H1 (cell line): ENCODE results near the gene TELO2. TPM values are rescaled to one million over a fixed set of nuclear protein-coding genes. Genes with fewer than 3 reads are reported as not detected.

ENCODE experiments used
- CTCF ChIA-PET: fragments of 300-600 bp; sonication (Branson Sonifier 250); formaldehyde crosslinking; loops from one replicate; lab custom pipeline; 2021; ENCODE audit not compliant: partially characterized antibody; lab: Charles Lee
- POLR2A ChIA-PET: fragments of 300-600 bp; sonication (Branson Sonifier 250); formaldehyde crosslinking; loops from one replicate; lab custom pipeline; 2021; ENCODE audit warnings: inconsistent platforms; ENCODE audit not compliant: partially characterized antibody; lab: Charles Lee
- DNase-seq, 2 experiments: peaks; one replicate each; pipeline versions ENCODE4 v3.0.0 to v3.0.0-alpha.2; 2010 to 2022; ENCODE audit warnings: low spot score in 2 of 2, low read depth in 1 of 2, mixed read lengths in 1 of 2
- FAIRE-seq: peaks from 2 replicates; lab custom pipeline; 2011; peaks lifted over from hg19 to GRCh38; lab: Jason Lieb, UNC
- H2AFZ ChIP-seq: 2 replicates; pipeline ENCODE4 v1.8.1; 2012; ENCODE audit warnings: low read length, inconsistent platforms
- H2AK5ac ChIP-seq: 2 replicates; pipeline ENCODE4 v1.6.1; 2013; ENCODE audit warnings: low read depth, low read length
- H2BK120ac ChIP-seq: replicated peaks from 2 replicates; pipeline ENCODE3; 2013; ENCODE audit warnings: low read depth, low read length, inconsistent platforms
- H2BK12ac ChIP-seq: 2 replicates; pipeline ENCODE4 v1.6.1; 2013; ENCODE audit warnings: low read depth, low read length
- H2BK15ac ChIP-seq: 2 replicates; pipeline ENCODE4 v1.6.1; 2013; ENCODE audit warnings: low read length
- H2BK20ac ChIP-seq: 2 replicates; pipeline ENCODE4 v1.6.1; 2013; ENCODE audit warnings: low read length
- H2BK5ac ChIP-seq: 2 replicates; pipeline ENCODE4 v1.6.1; 2013; ENCODE audit warnings: low read depth, low read length
- H3K14ac ChIP-seq: 2 replicates; pipeline ENCODE4 v1.6.1; 2013; ENCODE audit warnings: inconsistent platforms; ENCODE audit not compliant: insufficient read length
- H3K18ac ChIP-seq: 2 replicates; pipeline ENCODE4 v1.6.1; 2013; ENCODE audit warnings: low read length; ENCODE audit errors: extremely low read depth
- H3K23ac ChIP-seq: 2 replicates; pipeline ENCODE4 v1.6.1; 2013; ENCODE audit warnings: inconsistent platforms; ENCODE audit not compliant: insufficient read length
- H3K23me2 ChIP-seq: 2 replicates; pipeline ENCODE4 v1.6.1; 2013; ENCODE audit warnings: low read depth, low read length
- H3K27ac ChIP-seq: 2 replicates; pipeline ENCODE4 v1.6.1; 2011; ENCODE audit warnings: low read depth, low read length, inconsistent platforms
- H3K27me3 ChIP-seq, 4 experiments: replicated peaks in 1 of 4; 1 replicate in 1 of 4; 2 replicates in 3 of 4; pipeline versions ENCODE4 v1.6.1 to v1.8.1; 2011 to 2013; ENCODE audit warnings: low read length in 3 of 4, mild to moderate bottlenecking in 3 of 4, inconsistent platforms in 2 of 4, mixed read lengths in 2 of 4, moderate library complexity in 1 of 4; ENCODE audit not compliant: control insufficient read depth in 3 of 4, insufficient read depth in 3 of 4; ENCODE audit errors: extremely low read depth in 1 of 4
- H3K36me3 ChIP-seq, 4 experiments: 2 replicates each; pipeline versions ENCODE4 v1.6.1 to v1.8.1; 2011 to 2013; ENCODE audit warnings: mild to moderate bottlenecking in 4 of 4, low read length in 3 of 4, moderate library complexity in 2 of 4, control low read depth in 1 of 4, inconsistent platforms in 1 of 4; ENCODE audit not compliant: insufficient read depth in 4 of 4, control insufficient read depth in 2 of 4
- H3K4ac ChIP-seq: replicated peaks from 2 replicates; pipeline ENCODE3; 2013; ENCODE audit warnings: low read length, low read depth, mixed read lengths, inconsistent platforms; ENCODE audit not compliant: insufficient read length
- H3K4me1 ChIP-seq, 4 experiments: replicated peaks in 1 of 4; 1 replicate in 1 of 4; 2 replicates in 3 of 4; pipeline versions ENCODE4 v1.6.1 to v1.8.1; 2011 to 2013; ENCODE audit warnings: low read length in 3 of 4, inconsistent platforms in 2 of 4, mixed read lengths in 1 of 4; ENCODE audit not compliant: insufficient read depth in 4 of 4, control insufficient read depth in 3 of 4
- H3K4me2 ChIP-seq, 2 experiments: 2 replicates each; pipeline versions ENCODE4 v1.6.1 to v1.8.1; 2011 to 2013; ENCODE audit warnings: low read depth in 2 of 2, low read length in 2 of 2, control low read depth in 1 of 2, inconsistent platforms in 1 of 2, mild to moderate bottlenecking in 1 of 2; ENCODE audit not compliant: insufficient read depth in 1 of 2
- H3K4me3 ChIP-seq, 4 experiments: fragments of 200-600, 300-600 bp in 1 of 4; sonication (generic), shearing (Covaris generic), sonication (Bioruptor Twin) in 1 of 4; 2 replicates each; pipeline versions ENCODE4 v1.5.1 to v1.8.1; 2011 to 2016; ENCODE audit warnings: low read length in 4 of 4, low read depth in 3 of 4, control low read depth in 2 of 4, inconsistent platforms in 2 of 4, mild to moderate bottlenecking in 2 of 4, mixed read lengths in 1 of 4, moderate library complexity in 1 of 4; ENCODE audit not compliant: insufficient read depth in 2 of 4; ENCODE audit errors: extremely low read depth in 1 of 4
- H3K56ac ChIP-seq: replicated peaks from 2 replicates; pipeline ENCODE3; 2013; ENCODE audit warnings: low read depth, mild to moderate bottlenecking, mixed read lengths, low read length, inconsistent platforms; ENCODE audit not compliant: insufficient read length
- H3K79me1 ChIP-seq: 2 replicates; pipeline ENCODE4 v1.6.1; 2013; ENCODE audit warnings: low read depth, low read length, control low read depth
- H3K79me2 ChIP-seq, 2 experiments: 2 replicates each; pipeline versions ENCODE4 v1.6.1 to v1.8.1; 2012 to 2013; ENCODE audit warnings: low read length in 2 of 2, mild to moderate bottlenecking in 2 of 2, inconsistent platforms in 1 of 2; ENCODE audit not compliant: insufficient read depth in 2 of 2, control insufficient read depth in 1 of 2
- H3K9ac ChIP-seq, 4 experiments: replicated peaks in 1 of 4; 1 replicate in 1 of 4; 2 replicates in 3 of 4; pipeline versions ENCODE4 v1.6.1 to v1.8.1; 2011 to 2013; ENCODE audit warnings: low read depth in 3 of 4, low read length in 3 of 4, control low read depth in 2 of 4, mild to moderate bottlenecking in 2 of 4, moderate library complexity in 2 of 4, inconsistent platforms in 1 of 4; ENCODE audit errors: extremely low read depth in 1 of 4
- H3K9me3 ChIP-seq, 2 experiments: 2 replicates each; pipeline versions ENCODE4 v1.6.1 to v1.8.1; 2012 to 2013; ENCODE audit warnings: mild to moderate bottlenecking in 2 of 2, moderate library complexity in 2 of 2, control low read depth in 1 of 2, inconsistent platforms in 1 of 2, low read depth in 1 of 2, low read length in 1 of 2, mixed read lengths in 1 of 2; ENCODE audit not compliant: insufficient read depth in 2 of 2
- H4K20me1 ChIP-seq, 2 experiments: replicated peaks in 1 of 2; 2 replicates each; pipeline versions ENCODE3 to v1.8.1; 2011 to 2013; ENCODE audit warnings: inconsistent platforms in 2 of 2, low read length in 2 of 2, mild to moderate bottlenecking in 1 of 2; ENCODE audit not compliant: insufficient read depth in 2 of 2, control insufficient read depth in 1 of 2
- H4K5ac ChIP-seq: 2 replicates; pipeline ENCODE4 v1.6.1; 2013; ENCODE audit warnings: low read length, low read depth, mixed read lengths, inconsistent platforms; ENCODE audit not compliant: insufficient read length
- H4K8ac ChIP-seq: 2 replicates; pipeline ENCODE4 v1.8.0; 2013; ENCODE audit warnings: mild to moderate bottlenecking, moderate library complexity, low read length, inconsistent platforms; ENCODE audit not compliant: insufficient read depth; ENCODE audit errors: extremely low read depth
- H4K91ac ChIP-seq: replicated peaks from 2 replicates; pipeline ENCODE3; 2013; ENCODE audit warnings: low read length, mixed read lengths, inconsistent platforms; ENCODE audit not compliant: insufficient read length
- CTBP2 ChIP-seq: IDR thresholded peaks from 2 replicates; pipeline ENCODE4 v1.7.0; 2011; ENCODE audit warnings: borderline replicate concordance, mild to moderate bottlenecking, moderate library complexity, mixed read lengths, low read length; ENCODE audit not compliant: insufficient read depth, insufficient read length
- CTCF ChIP-seq, 3 experiments: IDR thresholded peaks; 1 replicate in 2 of 3; 2 replicates in 1 of 3; pipeline versions ENCODE4 v1.5.1 to v1.6.1; 2011; ENCODE audit warnings: low read length in 3 of 3, mild to moderate bottlenecking in 3 of 3, inconsistent platforms in 2 of 3, low read depth in 1 of 3, moderate library complexity in 1 of 3; ENCODE audit not compliant: insufficient read depth in 1 of 3; ENCODE audit errors: control extremely low read depth in 1 of 3
- E2F6 ChIP-seq: IDR thresholded peaks from 2 replicates; pipeline ENCODE4 v1.6.1; 2012; ENCODE audit warnings: inconsistent platforms
- GABPA ChIP-seq: IDR thresholded peaks from 2 replicates; pipeline ENCODE4 v1.6.1; 2011; ENCODE audit warnings: mild to moderate bottlenecking, low read length, moderate library complexity, borderline replicate concordance; ENCODE audit not compliant: insufficient read depth
- JUND ChIP-seq: IDR thresholded peaks from 2 replicates; pipeline ENCODE4 v1.6.1; 2011; ENCODE audit warnings: mild to moderate bottlenecking, improper control_type of control experiment, low read length
- RAD21 ChIP-seq, 2 experiments: IDR thresholded peaks in 1 of 2; conservative IDR thresholded peaks in 1 of 2; 2 replicates each; pipeline ENCODE4 v1.6.1; 2011; ENCODE audit warnings: low read depth in 2 of 2, low read length in 2 of 2, improper control_type of control experiment in 1 of 2, inconsistent platforms in 1 of 2, mild to moderate bottlenecking in 1 of 2, moderate library complexity in 1 of 2
- TEAD4 ChIP-seq: IDR thresholded peaks from 2 replicates; pipeline ENCODE4 v1.6.1; 2012; ENCODE audit warnings: low read depth, low read length, inconsistent platforms, mixed read lengths
- WGBS, 2 experiments: shearing (Covaris generic) in 1 of 2; methylation state at CpG; one replicate each; pipeline versions ENCODE4 v1.1.6 to v1.1.7; 2013 to 2015; ENCODE audit warnings: low lambda C conversion rate in 2 of 2, mixed read lengths in 2 of 2, inconsistent platforms in 1 of 2, low coverage in 1 of 2, missing lambda C conversion rate in 1 of 2; ENCODE audit not compliant: insufficient replicate concordance in 2 of 2, insufficient coverage in 1 of 2, insufficient read length in 1 of 2; ENCODE audit errors: extremely low coverage in 1 of 2, missing lambda C conversion rate in 1 of 2; 5-methylcytosine and 5-hydroxymethylcytosine counted together
- polyA plus RNA-seq, 7 experiments: library from polyadenylated mRNA; depleted of rRNA in 3 of 7; stranded (reverse) in 5 of 7; unstranded in 2 of 7; fragments of >200 nt in 5 of 7; fragments of 200-250 nt in 2 of 7; gene quantifications; 1 replicate in 5 of 7; 2 replicates in 1 of 7; 4 replicates in 1 of 7; pipeline versions ENCODE4 v1.2.1 to v1.2.3, GENCODE V29; 2011 to 2013; ENCODE audit warnings: missing spikeins in 2 of 7, mixed read lengths in 2 of 7
- total RNA-seq: library from RNA; stranded (reverse); fragmentation: NEBNext Ultra II Directional; extraction: Animal tissue kit (Norgen Biotek cat#: 25700); gene quantifications from 2 replicates; pipeline ENCODE4 v1.2.1, GENCODE V29; 2021

Gene TELO2
- total and polyA plus RNA-seq, 2 of the 8 experiments (the other 6 are each of a cell fraction or from before 2014, with no cell fraction given): 39.3 to 64.8 TPM

- H3K18ac ChIP-seq: no peak overlapping the region
- H2AFZ ChIP-seq: no peak overlapping the region
- WGBS, 2 experiments: 79% methylated on average over 20 of the region's 25 CpGs; no CpG with 5 or more reads in 1 of the 2 experiments
- peaks cover 0 to 12% of the 10 kb centered on the region in 2 experiments; a peak in 1 of 4 replicates for H3K79me2 ChIP-seq
- peak overlapping the region; percentile 87 to 94 (median 92); a peak in 5 of 7 replicates for H3K9ac ChIP-seq
- peak overlapping the region; percentile 88 to 90 for H3K4me2 ChIP-seq
- no peak overlapping the region for H3K27ac ChIP-seq
- ChIA-PET POLR2A (interaction anchor here (1.1 to 16.8 kb wide), 10 partner anchors 8 to 116 kb away, joined by 3 to 175 read pairs (median 6); partner anchors contain the start of gene CCDC154), CTCF (interaction anchor here (0.6 to 2.2 kb wide), 8 partner anchors 9 to 64 kb away, joined by 3 to 7 read pairs (median 3); partner anchors contain the start of gene PERCC1)
- H3K23ac ChIP-seq: no peak overlapping the region
- no peaks in the 10 kb centered on the region for H3K27me3 ChIP-seq
- H3K23me2 ChIP-seq: peaks cover 9% of the 10 kb centered on the region
- peaks cover 11 to 37% (median 19%) of the 10 kb centered on the region in 4 experiments for H3K36me3 ChIP-seq
- H2BK12ac ChIP-seq: no peak overlapping the region
- peaks cover 3% of the 10 kb centered on the region for H3K79me1 ChIP-seq
- H2BK20ac ChIP-seq: no peak overlapping the region
- no peak overlapping the region for H3K4ac ChIP-seq
- no peak overlapping the region for H2BK120ac ChIP-seq
- FAIRE-seq (no peak), DNase-seq (peak in 1 of 2 experiments; percentile 19)
- H3K4me1 ChIP-seq: peaks cover 0 to 8% (median 5%) of the 10 kb centered on the region in 4 experiments; a peak in 4 of 7 replicates
- no peak overlapping the region; the same call in 1 of the 2 replicates for H4K8ac ChIP-seq
- peak overlapping the region; percentile 86 to 93 (median 90) for H3K4me3 ChIP-seq
- H3K14ac ChIP-seq: no peak overlapping the region
- TF ChIP-seq GABPA (peak; percentile 50; the same call in 1 of the 2 replicates), CTBP2 (no peak), CTCF (IDR thresholded peaks at IDR 0.05; ENCODE audit: control extremely low read depth in 1 of 3, insufficient read depth in 1 of 3, low read depth in 1 of 3, low read length in 3 of 3) (peak; percentile 48 to 54 (median 53)), JUND (no peak), RAD21 (IDR thresholded peaks at IDR 0.05 in 1 of 2, conservative IDR thresholded peaks at IDR 0.05 in 1 of 2; ENCODE audit: low read depth in 2 of 2, low read length in 2 of 2) (peak; percentile 40 to 58), TEAD4 (no peak), E2F6 (no peak)
- peaks cover 3% of the 10 kb centered on the region in 2 experiments for H4K20me1 ChIP-seq
- no peak overlapping the region for H2BK5ac ChIP-seq
- no peak overlapping the region for H4K91ac ChIP-seq
- no peak overlapping the region for H2BK15ac ChIP-seq
- no peaks in the 10 kb centered on the region for H3K9me3 ChIP-seq
- H3K56ac ChIP-seq: no peak overlapping the region
- H2AK5ac ChIP-seq: peak overlapping the region; percentile 34; the same call in 1 of the 2 replicates
- H4K5ac ChIP-seq: no peak overlapping the region
These were observed 1.0 kb downstream of the TELO2 start for GRCh38 chr16:1494129-1494640.
